ENCODE data around the gene BSN.

- TF ChIP-seq, protein P1, sequence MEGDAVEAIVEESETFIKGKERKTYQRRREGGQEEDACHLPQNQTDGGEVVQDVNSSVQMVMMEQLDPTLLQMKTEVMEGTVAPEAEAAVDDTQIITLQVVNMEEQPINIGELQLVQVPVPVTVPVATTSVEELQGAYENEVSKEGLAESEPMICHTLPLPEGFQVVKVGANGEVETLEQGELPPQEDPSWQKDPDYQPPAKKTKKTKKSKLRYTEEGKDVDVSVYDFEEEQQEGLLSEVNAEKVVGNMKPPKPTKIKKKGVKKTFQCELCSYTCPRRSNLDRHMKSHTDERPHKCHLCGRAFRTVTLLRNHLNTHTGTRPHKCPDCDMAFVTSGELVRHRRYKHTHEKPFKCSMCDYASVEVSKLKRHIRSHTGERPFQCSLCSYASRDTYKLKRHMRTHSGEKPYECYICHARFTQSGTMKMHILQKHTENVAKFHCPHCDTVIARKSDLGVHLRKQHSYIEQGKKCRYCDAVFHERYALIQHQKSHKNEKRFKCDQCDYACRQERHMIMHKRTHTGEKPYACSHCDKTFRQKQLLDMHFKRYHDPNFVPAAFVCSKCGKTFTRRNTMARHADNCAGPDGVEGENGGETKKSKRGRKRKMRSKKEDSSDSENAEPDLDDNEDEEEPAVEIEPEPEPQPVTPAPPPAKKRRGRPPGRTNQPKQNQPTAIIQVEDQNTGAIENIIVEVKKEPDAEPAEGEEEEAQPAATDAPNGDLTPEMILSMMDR (IDR thresholded peaks at IDR 0.05; ENCODE audit: low read depth, low read length): peak; percentile 82
- no peak for TF ChIP-seq POLR2A (IDR thresholded peaks at IDR 0.05; ENCODE audit: extremely low read depth, insufficient read length)
- no peak for TF ChIP-seq MAX (IDR thresholded peaks at IDR 0.05; ENCODE audit: low read depth, low read length)
Measured at GRCh38 chr3:49671291-49672288, 117.3 kb downstream of the BSN start.

Measured in NB4 (cell line).